ENCODE data around the gene ECE2. TPM values are rescaled to one million over a fixed set of nuclear protein-coding genes. Genes with fewer than 3 reads are reported as not detected.

Gene ECE2
- total and polyA plus RNA-seq, 2 experiments from 2014 or later: not detected

GRCh38 chr3:184322731-184323487 is 47.1 kb downstream of the ECE2 start:
- Histone ChIP-seq H3K79me2 (peaks cover 47% of the 10 kb centered on the region), H3K4me2 (no peak overlapping the region)

GRCh38 chr3:184323696-184324095 is 47.9 kb downstream of the ECE2 start:
- H3K4me3 ChIP-seq: no peak overlapping the region
- H3K27ac ChIP-seq: no peak overlapping the region
- peaks cover 46% of the 10 kb centered on the region for H4K20me1 ChIP-seq (ENCODE audit: insufficient read depth, poor library complexity, severe bottlenecking)
- no peaks in the 10 kb centered on the region for H3K27me3 ChIP-seq
- H3K9me2 ChIP-seq (replicated peaks; ENCODE audit: insufficient read depth): no peaks in the 10 kb centered on the region
- WGBS (ENCODE audit: low lambda C conversion rate, missing lambda C conversion rate): 96% methylated on average over 8 of the region's 8 CpGs
- H3K79me2 ChIP-seq: peaks cover 42% of the 10 kb centered on the region
- TF ChIP-seq EZH2 (IDR thresholded peaks at IDR 0.05; ENCODE audit: borderline replicate concordance): no peak
- no peak for TF ChIP-seq EZH2phosphoT487 (IDR thresholded peaks at IDR 0.05; ENCODE audit: low read depth, severe bottlenecking, unreplicated experiment)
- TF ChIP-seq, protein P1, sequence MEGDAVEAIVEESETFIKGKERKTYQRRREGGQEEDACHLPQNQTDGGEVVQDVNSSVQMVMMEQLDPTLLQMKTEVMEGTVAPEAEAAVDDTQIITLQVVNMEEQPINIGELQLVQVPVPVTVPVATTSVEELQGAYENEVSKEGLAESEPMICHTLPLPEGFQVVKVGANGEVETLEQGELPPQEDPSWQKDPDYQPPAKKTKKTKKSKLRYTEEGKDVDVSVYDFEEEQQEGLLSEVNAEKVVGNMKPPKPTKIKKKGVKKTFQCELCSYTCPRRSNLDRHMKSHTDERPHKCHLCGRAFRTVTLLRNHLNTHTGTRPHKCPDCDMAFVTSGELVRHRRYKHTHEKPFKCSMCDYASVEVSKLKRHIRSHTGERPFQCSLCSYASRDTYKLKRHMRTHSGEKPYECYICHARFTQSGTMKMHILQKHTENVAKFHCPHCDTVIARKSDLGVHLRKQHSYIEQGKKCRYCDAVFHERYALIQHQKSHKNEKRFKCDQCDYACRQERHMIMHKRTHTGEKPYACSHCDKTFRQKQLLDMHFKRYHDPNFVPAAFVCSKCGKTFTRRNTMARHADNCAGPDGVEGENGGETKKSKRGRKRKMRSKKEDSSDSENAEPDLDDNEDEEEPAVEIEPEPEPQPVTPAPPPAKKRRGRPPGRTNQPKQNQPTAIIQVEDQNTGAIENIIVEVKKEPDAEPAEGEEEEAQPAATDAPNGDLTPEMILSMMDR (IDR thresholded peaks at IDR 0.05; ENCODE audit: poor library complexity): no peak
- H3K9me3 ChIP-seq (ENCODE audit: low read depth): no peaks in the 10 kb centered on the region
- no peak for DNase-seq (ENCODE audit: low spot score)
- no peaks in the 10 kb centered on the region for H3K36me3 ChIP-seq (replicated peaks; ENCODE audit: insufficient read depth, low read depth)
- H2AFZ ChIP-seq: no peak overlapping the region
- H3K4me1 ChIP-seq (ENCODE audit: insufficient read depth): peaks cover 12% of the 10 kb centered on the region
- H3K4me2 ChIP-seq: no peak overlapping the region

More at GRCh38 chr3:184322731-184323487, 47.1 kb downstream of the ECE2 start:
- H3K36me3 ChIP-seq (replicated peaks; ENCODE audit: insufficient read depth, low read depth): no peaks in the 10 kb centered on the region
- H3K9me3 ChIP-seq (ENCODE audit: low read depth): no peaks in the 10 kb centered on the region
- TF ChIP-seq EZH2 (IDR thresholded peaks at IDR 0.05; ENCODE audit: borderline replicate concordance) (no peak), EZH2phosphoT487 (IDR thresholded peaks at IDR 0.05; ENCODE audit: low read depth, severe bottlenecking, unreplicated experiment) (no peak)
- TF ChIP-seq, protein P1 (IDR thresholded peaks at IDR 0.05; ENCODE audit: poor library complexity): no peak
- WGBS (ENCODE audit: low lambda C conversion rate, missing lambda C conversion rate): 95% methylated on average over 20 of the region's 20 CpGs
- H3K9me2 ChIP-seq (replicated peaks; ENCODE audit: insufficient read depth): no peaks in the 10 kb centered on the region
- no peak for DNase-seq (ENCODE audit: low spot score)
- H3K27me3 ChIP-seq: no peaks in the 10 kb centered on the region
- peaks cover 15% of the 10 kb centered on the region for H3K4me1 ChIP-seq (ENCODE audit: insufficient read depth)
- no peak overlapping the region for H2AFZ ChIP-seq
- no peak overlapping the region for H3K4me3 ChIP-seq
- H3K27ac ChIP-seq: no peak overlapping the region
- peaks cover 54% of the 10 kb centered on the region for H4K20me1 ChIP-seq (ENCODE audit: insufficient read depth, poor library complexity, severe bottlenecking)

DNA sequence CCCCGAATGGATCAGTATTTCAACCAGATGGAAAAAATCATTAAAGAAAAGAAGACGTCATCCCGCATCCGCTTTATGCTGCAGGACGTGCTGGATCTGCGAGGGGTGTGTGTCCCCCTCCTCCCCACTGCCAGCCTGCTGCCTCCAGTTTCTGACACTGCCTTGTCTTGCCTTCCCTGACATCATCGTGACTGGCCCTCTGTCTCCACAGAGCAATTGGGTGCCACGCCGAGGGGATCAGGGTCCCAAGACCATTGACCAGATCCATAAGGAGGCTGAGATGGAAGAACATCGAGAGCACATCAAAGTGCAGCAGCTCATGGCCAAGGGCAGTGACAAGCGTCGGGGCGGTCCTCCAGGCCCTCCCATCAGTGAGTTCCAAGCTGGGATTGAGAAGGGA is 49.4 kb downstream of the ECE2 start:
- Histone ChIP-seq H3K9me2 (replicated peaks; ENCODE audit: insufficient read depth) (no peaks in the 10 kb centered on the region), H3K79me2 (peaks cover 33% of the 10 kb centered on the region), H3K27ac (no peak overlapping the region), H3K4me1 (ENCODE audit: insufficient read depth) (no peaks in the 10 kb centered on the region), H3K4me2 (no peak overlapping the region), H3K27me3 (no peaks in the 10 kb centered on the region), H4K20me1 (ENCODE audit: insufficient read depth, poor library complexity, severe bottlenecking) (peaks cover 36% of the 10 kb centered on the region), H3K4me3 (no peak overlapping the region), H2AFZ (no peak overlapping the region), H3K9me3 (ENCODE audit: low read depth) (no peaks in the 10 kb centered on the region), H3K36me3 (replicated peaks; ENCODE audit: insufficient read depth, low read depth) (no peaks in the 10 kb centered on the region)
- TF ChIP-seq EZH2 (IDR thresholded peaks at IDR 0.05; ENCODE audit: borderline replicate concordance) (no peak), EZH2phosphoT487 (IDR thresholded peaks at IDR 0.05; ENCODE audit: low read depth, severe bottlenecking, unreplicated experiment) (no peak)
- TF ChIP-seq, protein P1 (IDR thresholded peaks at IDR 0.05; ENCODE audit: poor library complexity): no peak
- no peak for DNase-seq (ENCODE audit: low spot score)
- WGBS (ENCODE audit: low lambda C conversion rate, missing lambda C conversion rate): 97% methylated on average over 13 of the region's 13 CpGs

Measured in hepatocyte (in vitro differentiated cells).